ENCODE data around the gene MAGEL2.
"Not testable (repeated sequence)": the region's sequence is repeated elsewhere in the genome, so short reads cannot be mapped to it uniquely, and the experiment has no call there.

MAGEL2 gene

DNA sequence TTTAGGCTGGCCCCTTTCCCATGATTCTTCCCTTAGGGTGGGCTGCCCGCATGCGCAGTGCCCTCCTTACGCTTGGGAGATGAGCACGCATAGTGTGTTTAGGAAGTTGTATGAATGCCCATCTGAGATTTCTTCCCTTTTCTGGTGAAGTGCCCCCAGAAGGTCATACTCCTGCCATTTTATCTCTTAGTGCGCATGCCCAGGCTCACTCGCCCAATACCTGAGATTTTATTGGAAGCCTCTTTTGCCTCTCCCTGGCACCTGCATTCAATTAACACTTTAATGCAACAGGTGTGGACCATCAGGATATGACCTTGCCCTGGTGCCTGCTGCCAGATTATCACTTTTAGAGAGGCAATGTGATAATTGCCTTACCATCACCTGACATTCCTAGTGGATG, 45.5 kb downstream of the MAGEL2 start:
- no peak for DNase-seq

DNA sequence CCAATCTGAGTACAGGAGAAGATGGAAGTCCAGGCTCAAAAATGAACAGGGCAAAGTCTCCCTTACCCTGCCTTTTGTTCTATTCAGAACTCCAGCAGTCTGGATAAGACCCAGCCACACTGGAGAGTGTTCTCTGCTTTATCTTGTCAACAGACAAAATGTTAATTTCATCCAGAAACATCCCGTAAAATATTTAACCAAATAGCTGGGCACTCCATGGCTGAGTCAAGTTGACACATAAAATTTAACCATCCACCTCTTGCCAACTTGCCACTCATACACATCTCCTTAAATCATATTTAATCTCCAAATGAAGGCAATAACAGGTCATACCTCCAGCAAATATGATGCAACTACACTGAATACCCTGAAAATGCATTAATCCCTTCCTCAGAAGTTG, 48.6 kb downstream of the MAGEL2 start:
- DNase-seq = no peak

DNA sequence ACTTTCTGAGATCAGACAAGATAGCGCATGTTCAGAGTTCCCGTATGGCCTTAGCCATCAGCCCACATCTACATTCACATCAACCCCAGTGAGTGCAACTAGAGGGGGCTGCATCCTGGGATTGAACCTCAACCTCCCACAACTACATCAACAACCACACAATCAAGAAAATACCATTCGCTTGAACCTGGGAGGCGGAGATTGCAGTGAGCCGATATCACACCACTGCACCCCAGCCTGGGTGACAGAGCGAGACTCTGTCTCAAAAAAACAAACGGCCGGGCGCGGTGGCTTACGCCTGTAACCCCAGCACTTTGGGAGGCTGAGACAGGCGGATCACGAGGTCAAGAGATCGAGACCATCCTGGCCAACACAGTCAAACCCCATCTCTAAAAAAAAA, 50.4 kb downstream of the MAGEL2 start:
- DNase-seq = not testable (repeated sequence)

- DNase-seq = no peak
Observed at GRCh38 chr15:23596736-23597135, 50.9 kb downstream of the MAGEL2 start.

DNA sequence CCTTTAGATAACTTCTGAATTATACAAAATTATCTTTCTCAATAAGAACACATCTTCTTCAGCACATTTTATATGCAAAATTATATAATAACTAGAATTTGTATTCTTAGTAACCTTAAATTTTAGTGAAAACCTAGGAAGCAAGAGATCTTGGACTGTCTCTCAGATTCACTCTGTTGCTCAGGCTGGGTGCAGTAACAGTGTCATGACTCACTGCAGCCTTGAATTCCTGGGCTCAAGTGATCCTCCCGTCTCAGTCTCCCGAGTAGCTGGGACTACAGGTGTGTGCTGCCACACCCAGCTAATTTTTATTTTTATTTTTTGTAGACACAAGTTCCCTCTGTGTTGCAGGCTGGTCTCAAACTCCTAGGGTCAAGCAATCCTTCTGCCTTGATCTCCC, 52.3 kb downstream of the MAGEL2 start:
- no peak for DNase-seq

DNA sequence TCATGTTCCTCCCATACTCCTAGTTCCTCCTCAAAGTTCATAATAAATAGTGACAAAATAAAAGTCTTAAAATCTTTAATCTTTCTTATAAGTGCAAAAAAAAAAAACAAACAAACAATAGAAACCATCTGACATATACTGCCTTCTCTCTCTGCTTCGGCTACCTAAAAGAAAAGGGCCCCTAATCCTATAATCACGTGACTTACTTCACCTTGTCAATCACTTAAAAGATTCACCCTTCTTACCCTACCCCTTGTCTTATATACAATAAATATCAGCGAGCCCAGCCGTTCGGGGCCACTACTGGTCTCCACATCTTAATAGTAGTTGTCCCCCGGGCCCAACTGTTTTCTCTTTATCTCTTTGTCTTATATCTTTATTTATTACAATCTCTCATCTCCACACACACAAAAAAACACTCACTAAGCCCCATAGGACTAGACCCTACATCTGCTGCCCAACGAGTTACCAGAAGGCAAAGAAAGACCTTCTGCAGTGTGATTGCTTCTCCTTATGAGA, 53.4 kb downstream of the MAGEL2 start:
- DNase-seq = no peak
